Cardiac fibroblast (primary cell): ENCODE data around the gene MACROD2.
"Not testable (repeated sequence)": the region's sequence is repeated elsewhere in the genome, so short reads cannot be mapped to it uniquely, and the experiment has no call there.

Source experiments
- DNase-seq, 2 donors: peaks; one replicate each; pipeline versions ENCODE4 v3.0.0 to v3.0.0-alpha.2; 2010; ENCODE audit warnings: low read depth in 2 of 2
- H3K4me3 ChIP-seq, 2 donors: replicated peaks in 1 of 2; 1 replicate in 1 of 2; 2 replicates in 1 of 2; pipeline ENCODE4 v1.5.1; 2011; ENCODE audit warnings: low read depth in 2 of 2, low read length in 2 of 2, mild to moderate bottlenecking in 2 of 2, moderate library complexity in 1 of 2
- TF ChIP-seq, protein P1 (sequence below): IDR thresholded peaks from one replicate; pipeline ENCODE4 v1.5.1; 2011; ENCODE audit warnings: low read depth, mild to moderate bottlenecking, low read length, inconsistent platforms

Gene MACROD2

DNA sequence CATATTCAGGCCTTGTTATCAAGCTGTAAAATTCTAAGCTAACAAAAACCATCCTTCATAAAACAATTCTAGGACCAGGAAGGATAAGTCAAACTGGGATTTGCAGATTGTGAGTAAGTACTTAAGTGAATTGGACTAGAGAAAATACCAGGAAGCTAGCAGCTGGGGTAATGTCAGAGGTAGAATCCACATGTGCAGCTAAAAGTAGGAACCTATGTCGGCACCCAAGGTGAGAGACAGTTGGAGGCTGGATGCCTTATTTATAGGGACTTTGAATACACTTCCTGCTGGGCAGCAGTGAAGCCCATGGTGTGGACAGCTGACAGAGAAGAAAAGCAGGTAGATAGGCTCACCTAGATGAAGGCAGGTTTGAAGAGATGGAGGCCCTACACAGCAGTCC is 214.8 kb downstream of the MACROD2 start:
- no peak for DNase-seq
- TF ChIP-seq, protein P1, sequence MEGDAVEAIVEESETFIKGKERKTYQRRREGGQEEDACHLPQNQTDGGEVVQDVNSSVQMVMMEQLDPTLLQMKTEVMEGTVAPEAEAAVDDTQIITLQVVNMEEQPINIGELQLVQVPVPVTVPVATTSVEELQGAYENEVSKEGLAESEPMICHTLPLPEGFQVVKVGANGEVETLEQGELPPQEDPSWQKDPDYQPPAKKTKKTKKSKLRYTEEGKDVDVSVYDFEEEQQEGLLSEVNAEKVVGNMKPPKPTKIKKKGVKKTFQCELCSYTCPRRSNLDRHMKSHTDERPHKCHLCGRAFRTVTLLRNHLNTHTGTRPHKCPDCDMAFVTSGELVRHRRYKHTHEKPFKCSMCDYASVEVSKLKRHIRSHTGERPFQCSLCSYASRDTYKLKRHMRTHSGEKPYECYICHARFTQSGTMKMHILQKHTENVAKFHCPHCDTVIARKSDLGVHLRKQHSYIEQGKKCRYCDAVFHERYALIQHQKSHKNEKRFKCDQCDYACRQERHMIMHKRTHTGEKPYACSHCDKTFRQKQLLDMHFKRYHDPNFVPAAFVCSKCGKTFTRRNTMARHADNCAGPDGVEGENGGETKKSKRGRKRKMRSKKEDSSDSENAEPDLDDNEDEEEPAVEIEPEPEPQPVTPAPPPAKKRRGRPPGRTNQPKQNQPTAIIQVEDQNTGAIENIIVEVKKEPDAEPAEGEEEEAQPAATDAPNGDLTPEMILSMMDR, result no peak
- H3K4me3 ChIP-seq, result no peak overlapping the region

DNA sequence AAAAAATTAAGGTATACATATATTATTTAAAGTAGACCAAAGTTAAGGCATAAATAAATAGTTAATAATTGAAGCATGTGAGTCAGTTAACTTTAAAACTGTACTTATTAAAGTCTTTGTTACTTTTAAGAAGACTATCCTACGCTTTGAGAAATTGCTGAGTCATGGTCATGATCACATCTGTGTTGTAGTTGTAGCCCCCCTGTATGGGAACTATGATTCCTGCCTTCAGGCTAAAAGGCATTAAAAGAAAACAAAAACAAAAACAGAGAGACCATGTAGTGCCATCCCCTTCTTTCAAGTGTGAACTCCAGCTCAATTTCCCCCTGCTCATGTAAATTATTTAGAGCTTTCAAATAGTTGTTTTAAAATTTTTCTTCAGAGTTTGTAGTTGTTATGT is 218.7 kb downstream of the MACROD2 start:
- H3K4me3 ChIP-seq, result no peak overlapping the region
- no peak for DNase-seq
- TF ChIP-seq, protein P1, result no peak

DNA sequence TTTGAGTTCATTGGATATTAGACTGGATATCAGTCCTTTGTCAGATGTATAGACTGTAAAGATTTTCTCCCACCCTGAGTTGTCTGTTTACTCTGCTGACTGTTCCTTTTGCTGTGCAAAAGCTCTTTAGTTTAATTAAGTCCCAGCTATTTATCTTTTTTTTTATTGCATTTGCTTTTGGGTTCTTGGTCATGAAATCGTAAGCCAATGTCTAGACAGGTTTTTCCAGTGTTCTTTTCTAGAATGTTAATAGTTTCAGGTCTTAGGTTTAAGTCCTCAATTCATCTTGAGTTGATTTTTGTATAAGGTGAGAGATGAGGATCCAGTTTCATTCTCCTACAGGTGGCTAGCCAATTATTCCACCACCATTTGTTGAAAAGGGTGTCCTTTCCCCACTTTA is 220.6 kb downstream of the MACROD2 start:
- not testable (repeated sequence) for H3K4me3 ChIP-seq, DNase-seq

DNA sequence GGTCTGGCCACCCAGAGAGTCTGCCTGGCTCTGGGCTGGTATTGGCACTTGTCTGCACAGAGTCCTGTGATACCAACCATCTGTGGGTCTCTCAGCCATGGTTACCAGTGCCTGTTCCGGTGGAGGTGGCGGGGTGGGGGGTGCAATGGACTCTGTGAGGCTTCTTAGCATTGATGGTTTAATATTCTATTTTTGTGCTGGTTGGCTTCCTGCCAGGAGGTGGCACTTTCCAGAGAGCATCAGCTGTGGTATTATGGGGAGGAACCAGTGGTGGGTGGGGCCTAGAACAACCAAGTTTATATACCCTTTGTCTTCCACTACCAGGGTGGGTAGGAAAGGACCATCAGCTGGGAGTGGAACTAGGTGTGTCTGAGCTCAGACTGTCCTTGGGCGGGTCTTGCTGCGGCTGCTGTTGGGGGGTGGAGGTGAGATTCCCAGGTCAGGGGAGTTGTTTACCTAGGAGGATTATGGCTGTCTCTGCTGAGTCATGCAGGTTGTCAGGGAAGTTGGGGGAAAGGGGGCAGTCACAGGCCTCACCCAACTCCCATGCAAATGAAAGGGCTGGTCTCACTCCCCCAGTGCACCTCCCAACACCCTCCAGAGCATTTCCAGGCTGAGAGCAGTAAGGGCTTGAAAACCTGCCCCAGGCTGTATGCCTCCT is 224.6 kb downstream of the MACROD2 start:
- DNase-seq, result no peak
- TF ChIP-seq, protein P1, result no peak
- no peak overlapping the region for H3K4me3 ChIP-seq

DNA sequence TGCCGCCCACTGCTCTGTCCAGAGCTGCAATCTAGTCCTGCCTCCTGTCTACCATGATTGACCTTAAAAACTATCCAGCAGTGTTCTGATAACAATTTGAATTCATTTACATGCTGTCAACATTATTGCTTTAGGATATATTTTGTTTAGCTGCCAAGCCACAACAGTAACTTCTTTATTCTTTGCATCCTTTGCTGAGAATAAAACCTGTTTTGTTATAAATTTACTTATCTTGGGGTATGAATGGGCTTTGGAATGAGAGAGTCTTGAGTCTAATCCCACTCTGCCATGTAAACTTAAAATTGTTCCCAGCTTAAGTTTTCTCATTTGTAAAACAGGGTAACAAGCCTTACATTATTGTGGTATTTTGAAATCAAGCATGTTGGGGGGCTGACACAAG is 225.7 kb downstream of the MACROD2 start:
- TF ChIP-seq, protein P1, result no peak
- H3K4me3 ChIP-seq, result no peak overlapping the region
- DNase-seq, result no peak

DNA sequence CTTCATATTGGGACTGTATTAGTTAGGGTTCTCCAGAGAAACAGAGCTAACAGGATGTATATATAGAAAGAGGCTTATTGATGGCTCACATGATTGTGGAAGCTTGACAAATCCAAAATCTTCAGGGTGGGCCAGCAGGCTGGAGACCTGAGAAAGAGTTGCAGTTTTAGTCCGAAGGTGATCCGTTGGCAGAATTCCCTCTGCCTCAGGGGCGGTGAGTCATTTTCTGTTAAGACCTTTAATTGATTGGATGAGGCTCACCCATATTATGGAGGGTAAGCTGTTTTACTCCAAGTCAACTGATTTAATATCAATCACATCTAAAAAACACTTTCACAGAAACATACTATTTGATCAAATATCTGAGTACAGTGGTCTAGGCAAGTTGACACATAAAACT is 228.5 kb downstream of the MACROD2 start:
- no peak for DNase-seq
- TF ChIP-seq, protein P1, result no peak
- H3K4me3 ChIP-seq, result no peak overlapping the region

DNA sequence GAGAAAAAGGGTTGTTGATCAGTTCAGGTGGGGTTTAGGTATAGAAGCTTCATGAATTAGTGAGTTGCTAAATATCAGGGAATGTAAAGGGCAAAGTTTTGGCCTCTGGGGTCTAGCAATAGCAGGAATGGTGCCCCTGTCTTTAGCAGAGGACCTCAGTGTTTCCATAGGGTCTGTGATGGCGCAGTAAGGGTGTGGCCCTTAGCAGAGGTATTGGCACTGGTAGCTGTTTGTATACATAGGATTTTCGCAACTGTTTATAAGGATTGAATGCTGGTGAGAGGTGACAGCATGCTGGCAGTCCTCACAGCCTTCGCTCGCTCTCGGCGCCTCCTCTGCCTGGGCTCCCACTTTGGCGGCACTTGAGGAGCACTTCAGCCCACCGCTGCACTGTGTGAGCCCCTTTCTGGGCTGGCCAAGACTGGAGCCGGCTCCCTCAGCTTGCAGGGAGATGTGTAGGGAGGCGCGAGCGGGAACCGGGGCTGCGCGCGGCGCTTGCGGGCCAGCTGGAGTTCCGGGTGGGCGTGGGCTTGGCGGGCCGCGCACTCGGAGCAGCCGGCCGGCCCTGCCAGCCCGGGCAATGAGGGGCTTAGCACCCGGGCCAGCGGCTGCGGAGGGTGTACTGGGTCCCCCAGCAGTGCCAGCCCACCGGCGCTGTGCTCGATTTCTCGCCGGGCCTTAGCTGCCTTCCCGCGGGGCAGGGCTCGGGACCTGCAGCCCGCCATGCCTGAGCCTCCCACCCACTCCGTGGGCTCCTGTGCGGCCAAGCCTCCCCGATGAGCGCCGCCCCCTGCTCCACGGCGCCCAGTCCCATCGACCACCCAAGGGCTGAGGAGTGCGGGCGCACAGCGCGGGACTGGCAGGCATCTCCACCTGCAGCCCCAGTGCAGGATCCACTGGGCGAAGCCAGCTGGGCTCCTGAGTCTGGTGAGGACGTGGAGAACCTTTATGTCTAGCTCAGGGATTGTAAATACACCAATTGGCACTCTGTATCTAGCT is 231.0 kb downstream of the MACROD2 start:
- not testable (repeated sequence) for DNase-seq, H3K4me3 ChIP-seq
